Right forelimb (tissue), 1 donor: Measurements from ENCODE around the gene EGLN2.
"Not testable (repeated sequence)": the region's sequence is repeated elsewhere in the genome, so short reads cannot be mapped to it uniquely, and the experiment has no call there.

ENCODE experiments used
- DNase-seq: peaks from one replicate; pipeline ENCODE4 v3.0.0-alpha.2; 2018

EGLN2 gene

DNA sequence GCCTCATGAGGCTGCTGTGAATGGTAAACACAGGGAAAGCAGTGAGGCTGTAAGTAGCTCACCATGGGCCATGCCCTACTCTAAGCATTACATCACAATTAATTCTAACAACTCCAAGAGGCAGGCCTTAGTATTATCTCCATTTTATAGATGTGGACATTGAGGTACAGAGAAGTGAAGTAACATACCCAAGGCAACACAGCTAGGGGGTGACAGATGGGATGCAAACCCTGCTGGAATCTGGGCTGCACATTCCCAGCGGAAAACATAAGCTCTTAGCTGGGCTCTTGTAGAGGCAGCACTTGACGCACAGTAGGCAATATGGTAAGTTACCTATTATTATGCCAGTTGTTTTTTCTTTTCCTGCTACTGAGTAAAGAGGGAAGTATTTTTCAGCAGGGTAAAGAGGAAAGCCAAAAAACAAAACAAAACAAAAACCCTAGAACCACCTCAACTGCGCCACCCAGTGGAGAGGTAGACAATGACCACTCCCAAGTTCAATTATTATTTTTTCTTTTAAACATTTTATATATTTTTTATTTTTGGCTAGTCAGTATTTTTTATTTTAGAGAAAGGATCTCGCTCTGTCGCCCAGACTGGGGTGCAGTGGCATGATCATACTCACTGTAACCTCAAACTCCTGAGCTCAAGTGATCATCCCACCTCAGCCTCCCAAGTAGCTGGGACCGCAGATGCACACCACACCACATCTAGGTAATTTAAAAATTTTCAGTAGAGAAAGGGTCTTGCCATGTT lies 20.7 kb downstream of the EGLN2 start:
- not testable (repeated sequence) for DNase-seq

DNA sequence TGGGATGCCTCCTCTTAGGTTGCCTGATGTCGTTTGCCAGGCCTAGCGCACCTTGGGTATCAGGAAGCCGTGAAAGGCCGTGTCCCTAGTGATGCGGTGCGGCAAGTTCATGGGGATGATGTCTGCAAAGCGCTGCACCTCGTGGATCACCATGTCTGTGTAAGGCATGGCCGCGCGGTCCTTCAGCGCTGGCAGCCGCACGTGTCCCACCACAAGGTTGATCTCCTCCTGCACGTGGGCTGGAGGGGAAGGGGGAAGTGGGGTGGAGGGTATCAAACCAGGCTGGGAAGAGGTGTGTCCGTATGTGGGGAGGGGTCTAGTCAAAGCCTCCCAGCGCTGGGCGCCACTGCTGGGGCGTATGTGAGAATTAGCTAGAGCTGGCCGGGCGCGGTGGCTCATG lies 23.2 kb downstream of the EGLN2 start:
- no peak for DNase-seq

DNA sequence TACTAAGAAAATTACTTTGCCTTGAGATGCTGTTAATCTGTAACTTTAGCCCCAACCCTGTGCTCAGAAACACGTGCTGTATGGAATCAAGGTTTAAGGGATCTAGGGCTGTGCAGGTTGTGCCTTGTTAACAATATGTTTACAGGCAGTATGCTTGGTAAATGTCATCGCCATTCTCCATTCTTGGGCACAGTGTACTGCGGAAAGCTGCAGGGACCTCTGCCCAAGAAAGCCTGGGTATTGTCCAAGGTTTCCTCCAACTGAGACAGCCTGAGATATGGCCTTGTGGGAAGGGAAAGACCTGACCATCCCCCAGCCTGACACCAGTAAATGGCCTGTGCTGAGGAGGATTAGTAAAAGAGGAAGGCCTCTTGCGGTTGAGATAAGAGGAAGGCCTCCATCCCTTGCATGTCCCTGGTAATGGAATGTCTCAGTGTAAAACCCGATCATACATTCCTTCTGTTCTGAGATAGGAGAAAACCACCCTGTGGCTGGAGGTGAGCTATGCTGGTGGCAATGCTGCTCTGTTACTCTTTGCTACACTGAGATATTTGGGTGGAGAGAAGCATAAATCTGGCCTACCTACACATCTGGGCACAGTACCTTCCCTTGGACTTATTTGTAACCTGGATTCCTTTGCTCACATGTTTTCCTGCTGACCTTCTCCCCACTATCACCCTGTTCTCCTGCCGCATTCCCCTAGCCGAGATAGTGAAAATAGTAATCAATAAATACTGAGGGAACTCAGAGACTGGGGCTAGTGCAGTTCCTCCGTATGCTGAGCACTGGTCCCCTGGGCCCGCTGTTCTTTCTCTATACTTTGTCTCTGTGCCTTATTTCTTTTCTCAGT lies 23.9 kb downstream of the EGLN2 start:
- DNase-seq, result not testable (repeated sequence)

DNA sequence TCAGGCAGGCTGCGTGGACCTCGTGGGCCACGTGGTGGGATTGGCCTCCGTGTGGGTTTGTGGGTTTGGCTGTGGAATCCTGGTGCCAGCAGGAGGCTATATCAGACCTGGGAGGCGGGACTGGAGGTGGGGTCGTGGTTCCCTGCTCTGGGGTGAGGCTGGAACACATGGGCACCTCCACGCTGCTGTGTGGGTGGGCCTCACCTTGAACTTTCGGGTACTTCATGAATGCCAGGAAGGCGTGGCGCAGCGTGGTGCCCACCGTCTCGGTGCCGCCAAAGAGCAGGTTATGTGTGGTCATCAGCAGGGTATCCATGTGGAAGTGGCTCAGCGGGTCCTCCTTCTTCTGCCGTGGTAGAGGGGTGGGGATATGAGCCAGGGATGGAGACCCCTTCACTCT lies 25.9 kb downstream of the EGLN2 start:
- not testable (repeated sequence) for DNase-seq

DNA sequence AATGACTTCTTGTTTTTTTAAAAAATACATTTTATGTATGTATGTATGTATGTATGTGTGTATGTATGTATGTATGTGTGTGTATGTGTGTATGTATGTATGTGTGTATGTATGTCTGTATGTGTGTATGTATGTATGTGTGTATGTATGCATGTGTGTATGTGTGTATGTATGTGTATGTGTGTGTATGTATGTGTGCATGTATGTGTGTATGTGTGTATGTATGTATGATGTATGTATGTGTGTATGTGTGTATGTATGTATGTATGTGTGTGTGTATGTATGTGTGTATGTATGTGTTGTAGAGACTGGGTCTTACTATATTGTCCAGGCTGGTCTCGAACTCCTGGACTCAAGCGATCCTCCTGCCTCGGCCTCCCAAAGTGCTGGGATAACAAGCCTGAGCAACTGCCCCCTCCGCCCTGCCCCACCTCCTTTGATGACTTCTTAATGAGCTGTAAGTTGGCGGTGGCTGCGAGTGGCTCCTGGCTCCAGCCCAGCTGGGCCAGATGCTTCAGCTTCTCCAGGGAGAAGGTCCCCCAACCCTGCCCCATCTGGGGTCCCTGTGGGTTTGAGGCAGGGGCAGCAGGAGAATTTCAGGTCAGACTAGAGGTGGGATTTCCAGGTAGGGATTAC lies 26.6 kb downstream of the EGLN2 start:
- not testable (repeated sequence) for DNase-seq

DNA sequence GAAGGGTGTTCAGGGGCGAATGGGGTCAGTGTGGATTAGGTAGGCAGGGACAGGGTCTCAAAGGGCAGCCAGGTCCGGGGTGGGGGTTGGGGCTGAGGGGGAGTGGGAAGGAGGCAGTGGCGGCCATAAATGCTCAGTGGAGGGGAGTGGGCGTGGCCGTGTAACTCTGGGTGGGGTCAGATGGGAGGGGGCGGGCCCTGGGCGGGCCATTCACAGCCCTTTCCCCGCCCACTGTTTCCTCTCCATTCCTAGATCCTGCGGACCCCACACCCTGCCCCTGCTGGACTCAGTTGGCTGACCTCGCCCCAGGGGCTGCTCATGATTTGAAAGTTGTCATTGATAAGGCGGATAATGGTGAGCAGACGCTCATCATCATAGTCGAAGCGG lies 27.3 kb downstream of the EGLN2 start:
- not testable (repeated sequence) for DNase-seq

DNA sequence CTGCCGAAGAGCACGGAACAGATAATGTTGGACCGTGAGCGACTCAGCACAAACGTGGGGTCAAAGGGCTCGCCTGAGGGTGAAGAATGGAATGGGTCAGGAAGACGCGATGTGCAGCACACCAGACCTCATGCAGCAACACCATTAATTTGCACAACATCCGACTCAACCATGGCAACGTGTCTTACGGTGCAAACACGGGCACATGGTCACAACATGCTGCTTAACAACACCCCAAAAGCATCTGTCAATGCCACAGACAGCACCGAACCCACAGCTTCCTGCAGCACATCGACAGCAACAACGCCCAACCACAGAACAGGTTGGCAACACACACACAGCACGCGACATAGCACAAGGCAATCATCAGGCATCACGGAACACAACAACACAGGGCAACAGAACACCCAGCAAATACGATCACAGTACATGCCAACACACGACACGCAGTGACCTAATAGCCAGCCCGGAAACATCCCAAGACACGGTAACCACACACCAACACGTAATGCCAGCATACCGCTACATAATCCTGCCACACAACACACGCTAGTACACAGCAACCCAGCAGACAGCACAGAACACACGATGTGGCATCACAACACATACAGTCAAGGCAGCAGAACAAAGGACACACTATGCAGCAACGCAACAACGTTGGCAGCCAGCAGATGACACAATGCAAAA lies 27.9 kb downstream of the EGLN2 start:
- DNase-seq, result not testable (repeated sequence)

DNA sequence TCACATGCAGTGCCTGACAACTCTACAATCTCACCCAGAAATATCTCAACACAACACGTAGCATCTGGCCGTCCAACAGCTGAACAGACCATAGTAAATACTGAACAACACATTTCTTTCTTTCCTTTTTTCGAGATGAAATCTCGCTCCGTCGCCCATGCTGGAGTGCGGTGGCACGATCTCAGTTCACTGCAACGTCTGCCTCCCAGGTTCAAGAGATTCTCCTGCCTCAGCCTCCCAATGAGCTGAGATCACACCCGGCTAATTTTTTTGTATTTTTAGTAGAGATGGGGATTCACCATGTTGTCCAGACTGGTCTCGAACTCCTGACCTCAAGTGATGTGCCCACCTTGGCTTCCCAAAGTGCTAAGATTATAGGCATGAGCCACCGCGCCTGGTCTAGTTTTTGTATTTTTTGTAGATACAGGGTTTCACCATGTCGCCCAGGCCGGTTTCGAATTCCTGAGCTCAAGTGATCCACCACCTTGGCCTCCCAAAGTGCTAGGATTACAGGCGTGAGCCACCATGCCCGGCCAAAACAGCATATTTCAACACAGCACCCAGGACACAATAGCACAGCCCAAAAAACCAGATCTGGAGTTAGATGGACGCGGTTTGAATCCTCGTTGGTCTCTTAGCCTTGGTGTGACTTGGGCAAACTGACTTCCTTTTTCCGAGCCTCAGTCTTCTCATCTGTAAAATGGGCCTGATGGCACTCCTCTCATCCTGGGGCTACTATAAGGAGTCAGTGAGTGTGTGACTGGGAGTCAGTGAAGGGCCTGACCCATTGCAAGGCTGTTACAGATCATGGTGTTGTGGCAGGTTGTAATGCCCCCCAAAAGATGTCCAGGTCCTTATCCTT lies 28.6 kb downstream of the EGLN2 start:
- DNase-seq, result no peak

DNA sequence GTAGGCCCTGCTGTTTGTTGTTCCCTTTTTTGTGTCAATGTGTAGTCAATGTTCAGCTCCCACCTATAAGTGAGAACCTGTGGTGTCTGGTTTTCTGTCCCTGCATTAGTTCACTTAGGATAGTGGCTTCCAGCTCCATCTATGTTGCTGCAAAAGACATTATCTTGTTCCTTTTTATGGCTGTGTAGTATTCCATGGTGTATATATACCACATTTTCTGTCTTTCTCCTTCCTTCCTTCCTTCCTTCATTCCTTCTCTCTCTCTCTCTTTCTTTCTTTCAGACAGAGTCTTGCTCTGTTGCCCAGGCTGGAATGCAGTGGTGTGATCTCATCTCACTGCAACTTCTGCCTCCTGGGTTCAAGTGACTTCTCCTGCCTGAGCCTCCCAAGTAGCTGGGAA lies 30.2 kb downstream of the EGLN2 start:
- no peak for DNase-seq

DNA sequence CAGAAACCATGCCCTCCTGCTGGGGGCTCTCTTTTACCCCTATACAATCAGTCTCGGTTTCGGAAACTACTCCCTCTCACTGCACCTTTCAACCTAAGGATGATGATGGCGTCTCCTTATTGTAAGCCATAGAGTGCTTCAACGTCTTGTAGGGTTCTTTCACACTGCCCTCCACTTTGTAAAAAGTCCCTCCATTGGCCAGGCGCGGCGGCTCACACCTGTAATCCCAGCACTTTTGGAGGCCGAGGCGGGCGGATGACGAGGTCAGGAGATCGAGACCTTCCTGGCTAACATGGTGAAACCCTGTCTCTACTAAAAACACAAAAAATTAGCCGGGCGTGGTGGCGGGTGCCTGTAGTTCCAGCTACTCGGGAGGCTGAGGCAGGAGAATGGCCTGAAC lies 31.8 kb downstream of the EGLN2 start:
- not testable (repeated sequence) for DNase-seq

DNA sequence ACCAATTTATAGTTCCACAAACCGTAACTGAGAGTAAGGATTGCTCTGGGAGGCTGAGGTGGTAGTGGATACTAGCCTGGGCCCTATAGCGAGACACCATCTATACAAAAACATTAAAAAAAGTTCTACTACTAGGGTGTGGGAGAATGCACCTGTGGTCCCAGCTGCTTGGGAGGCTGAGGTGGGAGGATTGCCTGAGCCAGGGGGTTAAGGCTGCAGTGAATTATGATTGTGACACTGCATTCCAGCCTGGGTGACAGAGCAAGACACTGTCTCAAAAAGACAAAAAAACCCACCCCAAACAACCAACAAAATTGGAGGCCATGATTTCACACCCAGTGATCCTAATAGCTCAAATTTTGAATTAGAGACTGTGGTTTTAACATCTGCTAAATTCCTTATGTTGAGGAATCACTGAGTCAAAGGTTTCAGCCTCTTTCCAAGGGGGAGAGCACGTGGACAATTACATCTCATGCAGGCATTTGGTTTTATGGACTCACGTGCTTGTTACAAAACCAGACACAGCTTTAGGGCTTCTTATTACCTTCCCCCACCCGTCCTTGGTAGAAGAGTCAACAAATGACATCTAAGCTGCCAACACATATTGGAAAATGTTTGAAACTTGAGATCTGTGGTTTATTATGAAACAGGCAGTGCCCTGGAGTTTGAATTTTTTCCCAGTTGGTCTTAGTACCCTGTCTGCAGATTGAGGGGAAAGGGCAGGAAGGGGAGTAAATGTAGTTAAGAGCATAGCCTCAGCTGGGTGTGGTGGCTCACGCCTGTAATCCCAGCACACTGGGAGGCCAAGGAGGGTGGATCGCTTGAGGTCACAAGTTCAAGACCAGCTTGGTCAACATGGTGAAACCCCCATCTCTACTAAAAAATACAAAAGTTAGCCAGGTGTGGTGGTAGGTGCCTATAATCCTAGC lies 32.8 kb downstream of the EGLN2 start:
- DNase-seq, result no peak

DNA sequence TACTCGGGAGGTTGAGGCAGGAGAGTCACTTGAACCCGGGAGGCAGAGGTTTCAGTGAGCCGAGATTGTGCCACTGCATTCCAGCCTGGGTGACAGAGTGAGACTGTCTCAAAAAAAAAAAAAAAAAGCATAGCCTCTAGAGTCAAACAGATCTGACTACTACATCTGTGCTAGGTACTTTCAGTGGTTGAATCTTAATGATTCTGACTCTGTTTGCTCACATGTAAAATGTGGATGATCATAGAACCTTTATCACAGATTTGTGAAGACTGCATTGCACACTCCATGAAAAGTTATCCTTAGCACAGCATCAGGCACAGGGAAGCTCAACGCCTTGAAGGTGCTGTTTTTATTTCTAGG lies 33.4 kb downstream of the EGLN2 start:
- DNase-seq, result not testable (repeated sequence)

DNA sequence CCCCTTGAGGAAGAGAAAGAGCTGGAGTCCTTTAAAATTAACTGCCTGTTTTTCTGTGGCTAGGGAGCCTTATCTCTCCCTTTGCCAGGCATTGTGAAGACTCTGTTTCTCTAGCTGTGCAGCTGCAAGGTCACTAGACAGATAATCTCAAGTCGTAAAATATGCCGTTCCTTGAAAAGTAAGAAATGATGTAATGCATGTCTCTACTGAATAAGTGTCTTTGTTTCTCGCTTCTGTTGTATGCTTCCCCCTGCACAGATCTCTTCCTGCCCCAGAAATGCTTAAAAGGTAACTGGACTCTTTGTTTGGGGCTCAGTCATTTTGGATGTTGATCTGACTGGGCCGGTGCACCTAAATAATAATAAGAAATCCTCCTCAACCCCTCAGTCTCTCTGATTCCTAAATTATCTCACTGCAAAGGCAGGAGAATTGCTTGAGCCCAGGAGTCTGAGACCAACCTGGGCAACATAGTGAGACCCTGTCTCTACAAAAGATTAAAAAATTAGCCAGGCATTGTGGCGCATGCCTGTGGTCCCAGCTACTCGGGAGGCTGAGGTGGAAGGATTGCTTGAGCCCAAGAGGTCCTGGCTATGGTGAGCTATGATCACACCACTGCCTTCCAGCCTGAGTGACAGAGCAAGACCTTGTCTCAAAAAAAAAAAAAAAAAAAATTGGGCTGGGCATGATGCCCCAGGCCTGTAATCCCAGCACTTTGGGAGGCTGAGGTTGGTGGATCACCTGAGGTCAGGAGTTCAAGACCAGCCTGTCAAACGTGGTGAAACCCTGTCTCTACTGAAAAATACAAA lies 34.9 kb downstream of the EGLN2 start:
- DNase-seq, result not testable (repeated sequence)

DNA sequence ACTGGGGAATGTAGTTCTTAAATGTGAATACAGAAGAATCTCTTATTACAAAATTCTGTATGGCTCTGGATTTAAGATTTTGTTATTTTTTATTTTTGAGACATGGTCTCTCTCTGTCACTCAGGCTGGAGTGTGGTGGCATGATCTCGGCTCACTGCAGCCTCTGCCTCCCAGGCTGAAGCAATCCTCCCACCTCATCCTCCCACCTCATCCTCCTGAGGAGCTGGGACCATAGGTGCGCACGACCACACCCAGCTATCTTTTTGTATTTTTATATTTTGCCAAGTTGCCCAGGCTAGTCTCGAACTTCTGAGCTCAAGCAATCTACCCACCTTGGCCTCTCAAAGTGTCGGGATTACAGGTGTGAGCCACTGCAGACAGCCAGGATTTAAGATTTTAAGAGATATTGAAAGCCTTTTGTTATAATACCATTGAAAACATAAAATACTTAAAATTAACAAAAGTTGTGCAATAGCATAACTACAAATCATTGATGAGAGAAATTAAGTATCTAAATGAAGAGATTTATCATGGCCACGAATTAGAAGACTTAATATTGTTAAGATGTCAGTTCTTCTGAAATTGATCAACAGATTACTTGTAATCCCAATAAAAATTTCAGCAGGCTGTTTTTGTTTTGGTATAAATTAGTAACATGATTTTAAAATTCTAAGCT lies 37.9 kb downstream of the EGLN2 start:
- no peak for DNase-seq

DNA sequence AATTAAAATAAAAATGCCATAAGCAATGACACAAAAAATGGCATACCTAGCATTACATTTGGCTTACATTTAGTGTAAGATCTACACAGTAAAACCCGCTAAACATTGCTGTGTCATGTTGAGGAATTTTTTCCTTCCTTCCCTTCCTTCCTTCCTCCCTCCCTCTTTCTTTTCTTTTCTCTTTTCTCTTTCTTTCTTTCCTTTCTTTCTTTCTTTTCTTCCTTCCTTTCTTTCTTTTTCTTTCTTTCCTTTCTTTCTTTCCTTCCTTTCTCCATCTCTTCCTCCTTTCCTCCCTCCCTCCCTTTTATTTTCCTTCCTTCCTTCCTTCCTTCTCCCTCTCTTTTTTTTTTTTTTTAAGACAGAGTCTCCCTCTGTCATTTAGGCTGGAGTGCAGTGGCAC lies 39.5 kb downstream of the EGLN2 start:
- DNase-seq, result not testable (repeated sequence)

DNA sequence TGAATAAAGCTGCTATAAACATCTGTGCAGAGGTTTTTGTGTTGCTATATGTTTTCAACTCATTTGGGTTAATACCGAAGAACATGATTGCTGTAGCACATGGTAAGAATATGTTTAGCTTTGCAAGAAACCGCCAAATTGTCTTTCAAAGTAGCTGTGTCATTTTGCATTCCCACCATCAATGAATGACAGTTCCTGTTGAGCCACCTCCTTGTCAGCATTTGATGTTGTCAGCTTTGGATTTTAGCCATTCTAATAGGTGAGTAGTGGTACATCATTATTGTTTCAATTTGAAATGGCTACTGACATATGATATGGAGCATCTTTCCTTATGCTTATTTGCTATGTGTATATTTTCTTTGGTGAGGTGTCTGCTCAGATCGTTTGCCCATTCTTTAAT lies 43.0 kb downstream of the EGLN2 start:
- not testable (repeated sequence) for DNase-seq

DNA sequence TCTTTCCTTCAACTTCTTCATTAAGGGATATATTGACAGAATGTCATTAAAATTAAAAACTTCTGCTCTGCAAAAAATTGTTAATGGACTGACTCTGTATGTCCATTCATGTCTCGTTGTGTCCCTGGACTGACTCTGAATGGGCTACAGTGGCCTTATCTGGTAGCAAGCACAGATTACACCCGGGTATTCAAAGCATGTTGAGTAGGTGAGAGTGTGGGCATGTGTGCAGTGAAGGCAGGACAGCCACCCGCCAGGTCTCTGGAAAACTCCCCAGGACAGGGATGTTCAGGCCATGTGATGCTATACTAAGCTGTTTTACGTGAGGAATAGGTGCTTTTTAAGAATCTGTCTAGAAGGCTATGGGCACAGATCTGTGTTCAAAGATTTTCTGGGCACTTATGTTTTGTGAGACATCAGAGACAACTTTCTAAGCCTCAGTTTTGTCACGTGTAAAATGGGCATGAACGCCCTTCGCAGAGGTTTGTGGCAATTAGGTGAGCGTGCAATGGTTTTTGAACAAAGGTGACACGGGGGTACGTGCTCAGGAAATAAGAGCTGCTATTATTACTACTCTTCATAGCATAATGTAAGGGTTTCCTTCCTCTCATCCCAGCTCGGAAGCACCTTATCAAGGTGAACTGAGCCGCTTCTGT lies 44.1 kb downstream of the EGLN2 start:
- DNase-seq, result not testable (repeated sequence)

DNA sequence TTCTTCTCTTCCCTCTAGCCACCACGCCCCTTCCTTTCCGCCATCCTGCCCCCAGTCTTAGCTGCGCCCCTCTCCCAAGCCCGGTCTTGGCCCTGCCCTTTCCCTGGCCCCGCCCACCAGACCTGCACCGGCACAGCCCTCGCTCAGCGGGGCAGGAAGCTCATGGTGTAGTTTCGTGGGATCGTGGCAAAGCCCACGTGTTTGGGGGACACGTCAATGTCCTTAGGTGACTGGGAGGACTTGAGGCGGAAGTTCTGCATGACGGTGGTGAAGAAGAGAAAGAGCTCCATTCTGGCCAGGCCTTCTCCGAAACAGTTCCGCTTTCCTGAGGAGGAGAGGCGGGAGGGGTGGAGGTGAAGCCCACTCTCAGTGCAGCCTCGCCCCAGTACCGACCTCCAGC lies 44.7 kb downstream of the EGLN2 start:
- DNase-seq, result not testable (repeated sequence)

DNA sequence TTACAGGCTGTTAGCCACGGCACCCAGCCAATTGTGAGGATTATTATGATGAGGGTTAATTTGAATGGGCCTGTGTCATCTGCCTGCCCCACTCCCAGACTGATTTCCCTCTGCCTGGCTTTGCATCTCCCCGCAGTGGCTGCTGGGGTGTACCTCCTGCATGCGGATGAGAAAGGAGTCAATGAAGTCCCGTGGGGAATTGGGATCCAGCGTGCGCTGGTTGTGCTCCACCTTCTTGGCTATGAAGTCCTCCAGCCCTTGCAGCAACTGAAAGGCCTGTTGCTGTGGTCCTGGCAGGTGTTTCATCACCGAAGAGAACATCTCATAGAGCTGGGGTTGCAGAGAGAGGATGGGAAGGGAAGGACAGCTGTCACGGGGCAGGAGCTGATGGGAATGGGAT lies 47.7 kb downstream of the EGLN2 start:
- DNase-seq, result not testable (repeated sequence)
